Measurements from ENCODE around the gene GSTM2.

GSTM2 gene

GRCh38 chr1:109719337-109719837, 51.5 kb downstream of the GSTM2 start:
- Histone ChIP-seq H3K4me1 (ENCODE audit: control insufficient read depth, insufficient read depth, low read length) (peaks cover 2% of the 10 kb centered on the region), H3K27me3 (ENCODE audit: control insufficient read depth, insufficient read depth, low read length) (no peaks in the 10 kb centered on the region), H3K36me3 (ENCODE audit: control insufficient read depth, insufficient read depth, low read length) (no peaks in the 10 kb centered on the region)

GRCh38 chr1:109721042-109721441, 53.2 kb downstream of the GSTM2 start:
- Histone ChIP-seq H3K9ac (ENCODE audit: low read length) (no peak overlapping the region), H3K27ac (ENCODE audit: low read depth, low read length) (no peak overlapping the region), H3K36me3 (ENCODE audit: control insufficient read depth, insufficient read depth, low read length) (no peaks in the 10 kb centered on the region), H3K27me3 (ENCODE audit: control insufficient read depth, insufficient read depth, low read length) (no peaks in the 10 kb centered on the region), H3K4me1 (ENCODE audit: control insufficient read depth, insufficient read depth, low read length) (peaks cover 2% of the 10 kb centered on the region), H3K4me3 (ENCODE audit: low read length) (no peak overlapping the region)

More at GRCh38 chr1:109719337-109719837, 51.5 kb downstream of the GSTM2 start:
- Histone ChIP-seq H3K9ac (ENCODE audit: low read length) (no peak overlapping the region), H3K4me3 (ENCODE audit: low read length) (no peak overlapping the region), H3K27ac (ENCODE audit: low read depth, low read length) (no peak overlapping the region)

- no peak overlapping the region for H3K27ac ChIP-seq (ENCODE audit: low read depth, low read length)
- no peaks in the 10 kb centered on the region for H3K27me3 ChIP-seq (ENCODE audit: control insufficient read depth, insufficient read depth, low read length)
- H3K4me1 ChIP-seq (ENCODE audit: control insufficient read depth, insufficient read depth, low read length) = peaks cover 2% of the 10 kb centered on the region
- no peak overlapping the region for H3K9ac ChIP-seq (ENCODE audit: low read length)
- no peaks in the 10 kb centered on the region for H3K36me3 ChIP-seq (ENCODE audit: control insufficient read depth, insufficient read depth, low read length)
- H3K4me3 ChIP-seq (ENCODE audit: low read length) = no peak overlapping the region
These were observed 54.1 kb downstream of the GSTM2 start for GRCh38 chr1:109721971-109722370.

- no peak overlapping the region for H3K4me3 ChIP-seq (ENCODE audit: low read length)
- H3K9ac ChIP-seq (ENCODE audit: low read length) = no peak overlapping the region
- no peaks in the 10 kb centered on the region for H3K36me3 ChIP-seq (ENCODE audit: control insufficient read depth, insufficient read depth, low read length)
- H3K27me3 ChIP-seq (ENCODE audit: control insufficient read depth, insufficient read depth, low read length) = no peaks in the 10 kb centered on the region
- H3K4me1 ChIP-seq (ENCODE audit: control insufficient read depth, insufficient read depth, low read length) = peaks cover 2% of the 10 kb centered on the region
- H3K27ac ChIP-seq (ENCODE audit: low read depth, low read length) = no peak overlapping the region
These were observed 55.2 kb downstream of the GSTM2 start for GRCh38 chr1:109722908-109723691.

All from rectal smooth muscle tissue (tissue), 1 donor.